HG02798 (cell line): ENCODE measurements around the gene RBM6.
"Not testable (repeated sequence)": the region's sequence is repeated elsewhere in the genome, so short reads cannot be mapped to it uniquely, and the experiment has no call there.

Source experiments
- ATAC-seq: cut with Tn5 transposase; IDR thresholded peaks from one replicate; pipeline ENCODE4 v1.9.1; 2021; ENCODE audit warnings: mild to moderate bottlenecking; ENCODE audit not compliant: unreplicated experiment, poor library complexity

Gene RBM6

GRCh38 chr3:50078091-50078490 lies 138.1 kb downstream of the RBM6 start:
- no peak for ATAC-seq

GRCh38 chr3:50078622-50079021 lies 138.7 kb downstream of the RBM6 start:
- ATAC-seq: no peak

GRCh38 chr3:50084951-50085350 lies 145.0 kb downstream of the RBM6 start:
- not testable (repeated sequence) for ATAC-seq

- peak; percentile 99 for ATAC-seq
These were observed 149.0 kb downstream of the RBM6 start, which contains the start of gene RBM5 for GRCh38 chr3:50088725-50089608. TSS of gene RBM5 (plus strand) at chr3:50088919. CDS start at chr3:50090435, 1,516 bp downstream.

- peak; percentile 2 for ATAC-seq
These were observed 149.6 kb downstream of the RBM6 start for GRCh38 chr3:50089609-50089945.

- no peak for ATAC-seq
These were observed 151.0 kb downstream of the RBM6 start for GRCh38 chr3:50090984-50091383.

- ATAC-seq: no peak
These were observed 155.5 kb downstream of the RBM6 start for GRCh38 chr3:50095352-50095998.

GRCh38 chr3:50100386-50100785 lies 160.4 kb downstream of the RBM6 start:
- ATAC-seq: no peak

- no peak for ATAC-seq
These were observed 161.3 kb downstream of the RBM6 start for GRCh38 chr3:50100956-50101845.

GRCh38 chr3:50102558-50102957 lies 162.6 kb downstream of the RBM6 start:
- ATAC-seq: no peak

GRCh38 chr3:50111757-50112156 lies 171.8 kb downstream of the RBM6 start:
- ATAC-seq: no peak

GRCh38 chr3:50112462-50112861 lies 172.5 kb downstream of the RBM6 start:
- no peak for ATAC-seq

GRCh38 chr3:50117120-50117519 lies 177.2 kb downstream of the RBM6 start:
- ATAC-seq: no peak

GRCh38 chr3:50118237-50118636 lies 178.3 kb downstream of the RBM6 start:
- no peak for ATAC-seq

- ATAC-seq: no peak
These were observed 179.8 kb downstream of the RBM6 start for GRCh38 chr3:50119786-50120185.

- ATAC-seq: no peak
These were observed 180.6 kb downstream of the RBM6 start for GRCh38 chr3:50120364-50121071.

GRCh38 chr3:50121072-50122032 lies 181.4 kb downstream of the RBM6 start:
- ATAC-seq: peak; percentile 65

GRCh38 chr3:50122071-50122470 lies 182.1 kb downstream of the RBM6 start:
- no peak for ATAC-seq
